KMS-11 (cell line): Measurements from ENCODE around the gene ZBTB7C.

Source experiments
- H2AFZ ChIP-seq: fragments of 200-600 bp; sonication (generic); 2 replicates; pipeline ENCODE4 v1.6.1; 2016; ENCODE audit warnings: antibody characterized with exemption, mixed run types, low read depth
- H3K27ac ChIP-seq: fragments of 200-600 bp; sonication (generic); 2 replicates; pipeline ENCODE4 v1.6.1; 2016; ENCODE audit warnings: mild to moderate bottlenecking, mixed run types
- H3K27me3 ChIP-seq: fragments of 200-600 bp; sonication (generic); 2 replicates; pipeline ENCODE4 v1.6.1; 2017; ENCODE audit warnings: mild to moderate bottlenecking, low read depth, mixed run types, moderate library complexity; ENCODE audit not compliant: insufficient read depth
- H3K36me3 ChIP-seq: fragments of 200-600 bp; sonication (generic); 2 replicates; pipeline ENCODE4 v1.6.1; 2017; ENCODE audit warnings: mild to moderate bottlenecking, mixed run types; ENCODE audit not compliant: insufficient read depth
- H3K4me1 ChIP-seq: fragments of 200-600 bp; sonication (generic); 2 replicates; pipeline ENCODE4 v1.6.1; 2016; ENCODE audit warnings: mild to moderate bottlenecking, low read depth, mixed run types; ENCODE audit not compliant: poor library complexity, severe bottlenecking
- H3K4me2 ChIP-seq: fragments of 200-600 bp; sonication (generic); 2 replicates; pipeline ENCODE4 v1.7.0; 2016; ENCODE audit warnings: mild to moderate bottlenecking, mixed run types
- H3K4me3 ChIP-seq: fragments of 200-600 bp; sonication (generic); IDR thresholded peaks from 2 replicates; pipeline ENCODE4 v1.6.1; 2017; ENCODE audit warnings: low read depth, low read length, mixed read lengths; ENCODE audit not compliant: insufficient read depth
- H3K79me2 ChIP-seq: fragments of 200-600 bp; sonication (generic); 2 replicates; pipeline ENCODE4 v1.6.1; 2016; ENCODE audit warnings: low read depth, mixed run types; ENCODE audit not compliant: insufficient read depth
- H3K9ac ChIP-seq: fragments of 200-600 bp; sonication (generic); 2 replicates; pipeline ENCODE4 v1.6.1; 2016; ENCODE audit warnings: mild to moderate bottlenecking, mixed run types
- H4K20me1 ChIP-seq: fragments of 200-600 bp; sonication (generic); 2 replicates; pipeline ENCODE4 v1.6.1; 2016; ENCODE audit warnings: mild to moderate bottlenecking, mixed run types; ENCODE audit not compliant: insufficient read depth
- TF ChIP-seq, protein P1 (sequence below): fragments of 200-600 bp; sonication (generic); conservative IDR thresholded peaks from 2 replicates; pipeline ENCODE4 v1.6.1; 2017; ENCODE audit warnings: low read depth, mild to moderate bottlenecking, antibody characterized with exemption, low read length, moderate library complexity, mixed read lengths

The ZBTB7C gene

DNA sequence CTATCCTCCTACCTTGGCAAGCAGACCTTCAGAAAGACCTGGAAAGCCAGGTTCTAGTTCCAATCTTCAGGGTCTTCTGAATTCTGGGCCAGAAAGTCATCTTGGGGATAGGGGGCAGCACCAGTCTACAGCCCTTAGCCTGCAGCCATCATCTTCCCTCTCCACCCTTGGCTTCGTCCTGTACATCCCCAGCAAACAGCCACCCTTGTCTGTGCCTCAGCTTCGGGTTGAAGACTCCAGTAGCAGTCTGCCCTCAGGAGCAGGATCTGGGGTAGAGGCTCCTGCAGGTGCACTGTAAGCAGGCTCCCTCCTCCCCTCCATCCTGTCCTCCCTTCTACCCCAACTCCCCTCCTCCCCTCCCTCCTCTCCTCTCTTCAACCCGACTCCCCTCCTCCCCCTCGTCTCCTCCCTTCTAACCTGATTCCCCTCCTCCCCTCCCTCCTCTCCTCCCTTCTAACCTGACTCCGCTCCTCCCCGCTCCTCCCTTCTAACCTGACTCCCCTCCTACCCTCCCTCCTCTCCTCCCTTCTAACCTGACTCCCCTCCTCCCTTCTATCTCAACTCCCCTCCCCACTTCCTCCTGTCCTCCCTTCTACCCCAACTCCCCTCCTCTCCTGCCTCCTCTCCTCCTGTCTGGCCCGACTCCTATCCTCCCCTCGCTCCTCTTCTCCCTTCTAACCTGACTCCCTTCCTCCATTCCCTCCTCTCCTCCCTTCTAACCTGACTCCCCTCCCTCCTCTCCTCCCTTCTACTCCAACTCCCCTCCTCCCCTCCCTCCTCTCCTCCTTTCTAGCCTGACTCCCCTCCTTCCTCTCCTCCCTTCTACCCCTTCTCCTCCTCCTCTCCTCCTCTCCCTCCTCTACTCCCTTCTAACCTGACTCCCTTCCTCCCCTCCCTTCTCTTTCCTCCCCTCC, 388.6 kb downstream of the ZBTB7C start:
- Histone ChIP-seq H3K4me3 (no peak overlapping the region), H3K4me2 (no peak overlapping the region), H3K36me3 (no peaks in the 10 kb centered on the region), H2AFZ (no peak overlapping the region), H3K27ac (no peak overlapping the region), H3K4me1 (no peaks in the 10 kb centered on the region), H3K9ac (no peak overlapping the region), H3K79me2 (no peaks in the 10 kb centered on the region), H4K20me1 (no peaks in the 10 kb centered on the region), H3K27me3 (no peaks in the 10 kb centered on the region)
- TF ChIP-seq, protein P1, sequence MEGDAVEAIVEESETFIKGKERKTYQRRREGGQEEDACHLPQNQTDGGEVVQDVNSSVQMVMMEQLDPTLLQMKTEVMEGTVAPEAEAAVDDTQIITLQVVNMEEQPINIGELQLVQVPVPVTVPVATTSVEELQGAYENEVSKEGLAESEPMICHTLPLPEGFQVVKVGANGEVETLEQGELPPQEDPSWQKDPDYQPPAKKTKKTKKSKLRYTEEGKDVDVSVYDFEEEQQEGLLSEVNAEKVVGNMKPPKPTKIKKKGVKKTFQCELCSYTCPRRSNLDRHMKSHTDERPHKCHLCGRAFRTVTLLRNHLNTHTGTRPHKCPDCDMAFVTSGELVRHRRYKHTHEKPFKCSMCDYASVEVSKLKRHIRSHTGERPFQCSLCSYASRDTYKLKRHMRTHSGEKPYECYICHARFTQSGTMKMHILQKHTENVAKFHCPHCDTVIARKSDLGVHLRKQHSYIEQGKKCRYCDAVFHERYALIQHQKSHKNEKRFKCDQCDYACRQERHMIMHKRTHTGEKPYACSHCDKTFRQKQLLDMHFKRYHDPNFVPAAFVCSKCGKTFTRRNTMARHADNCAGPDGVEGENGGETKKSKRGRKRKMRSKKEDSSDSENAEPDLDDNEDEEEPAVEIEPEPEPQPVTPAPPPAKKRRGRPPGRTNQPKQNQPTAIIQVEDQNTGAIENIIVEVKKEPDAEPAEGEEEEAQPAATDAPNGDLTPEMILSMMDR, result no peak

DNA sequence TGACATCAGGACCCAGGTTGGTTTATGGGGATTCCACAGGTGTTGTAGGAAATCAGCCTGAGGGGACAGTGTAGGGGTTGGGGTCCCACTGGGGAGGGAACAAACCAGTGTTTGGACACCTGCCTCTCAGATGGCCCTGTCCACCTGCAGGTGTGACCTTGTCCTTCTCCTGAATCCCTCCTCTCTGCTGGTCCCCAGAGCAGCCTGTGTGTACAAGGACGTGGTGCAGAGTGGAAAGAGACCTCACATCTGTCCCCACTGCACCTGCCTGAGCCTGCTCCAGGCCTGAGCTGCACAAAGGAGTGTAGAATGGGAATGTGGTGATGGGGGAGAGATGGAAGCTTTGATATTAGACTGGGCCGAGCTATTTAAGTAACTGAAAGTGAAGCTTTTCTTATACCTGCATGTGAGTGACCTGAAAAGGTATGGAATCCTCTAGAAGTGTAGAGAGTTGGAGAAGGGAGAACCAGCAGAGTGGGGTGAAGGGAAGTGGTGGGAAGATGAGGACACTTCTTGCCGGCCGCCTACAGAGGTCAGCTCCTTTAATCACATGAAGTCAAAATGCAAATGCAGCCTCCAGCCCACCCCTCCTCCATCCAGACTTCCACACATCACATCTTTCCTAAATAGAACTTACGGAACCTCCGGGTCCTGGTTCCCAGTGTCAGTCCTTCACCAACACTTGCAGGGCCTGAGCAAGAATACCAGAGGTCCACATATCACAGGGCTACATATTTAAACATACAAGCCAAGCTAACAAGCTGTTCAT, 389.4 kb downstream of the ZBTB7C start:
- no peaks in the 10 kb centered on the region for H3K4me1 ChIP-seq
- no peak overlapping the region for H3K27ac ChIP-seq
- no peaks in the 10 kb centered on the region for H3K27me3 ChIP-seq
- no peak overlapping the region for H3K4me3 ChIP-seq
- no peak overlapping the region for H3K4me2 ChIP-seq
- no peak overlapping the region for H2AFZ ChIP-seq
- TF ChIP-seq, protein P1, result no peak
- H4K20me1 ChIP-seq, result no peaks in the 10 kb centered on the region
- no peaks in the 10 kb centered on the region for H3K79me2 ChIP-seq
- no peaks in the 10 kb centered on the region for H3K36me3 ChIP-seq
- H3K9ac ChIP-seq, result no peak overlapping the region

- no peak overlapping the region for H3K9ac ChIP-seq
- no peaks in the 10 kb centered on the region for H3K36me3 ChIP-seq
- no peak overlapping the region for H3K4me3 ChIP-seq
- H4K20me1 ChIP-seq, result no peaks in the 10 kb centered on the region
- H3K4me1 ChIP-seq, result no peaks in the 10 kb centered on the region
- no peaks in the 10 kb centered on the region for H3K79me2 ChIP-seq
- H3K27ac ChIP-seq, result no peak overlapping the region
- H3K4me2 ChIP-seq, result no peak overlapping the region
- no peaks in the 10 kb centered on the region for H3K27me3 ChIP-seq
- no peak overlapping the region for H2AFZ ChIP-seq
- TF ChIP-seq, protein P1, result no peak
Observed at GRCh38 chr18:48018851-48019250, 390.3 kb downstream of the ZBTB7C start.

- Histone ChIP-seq H3K79me2 (no peaks in the 10 kb centered on the region), H3K27ac (no peak overlapping the region), H3K27me3 (no peaks in the 10 kb centered on the region), H2AFZ (no peak overlapping the region), H3K9ac (no peak overlapping the region), H4K20me1 (no peaks in the 10 kb centered on the region), H3K36me3 (no peaks in the 10 kb centered on the region), H3K4me3 (no peak overlapping the region), H3K4me2 (no peak overlapping the region), H3K4me1 (no peaks in the 10 kb centered on the region)
- TF ChIP-seq, protein P1, result no peak
Observed at GRCh38 chr18:48017635-48018034, 391.5 kb downstream of the ZBTB7C start.
